Measurements from ENCODE around the gene PSMC1.

Gene PSMC1

GRCh38 chr14:90302529-90303303 lies 46.4 kb downstream of the PSMC1 start:
- DNase-seq, result no peak

DNA sequence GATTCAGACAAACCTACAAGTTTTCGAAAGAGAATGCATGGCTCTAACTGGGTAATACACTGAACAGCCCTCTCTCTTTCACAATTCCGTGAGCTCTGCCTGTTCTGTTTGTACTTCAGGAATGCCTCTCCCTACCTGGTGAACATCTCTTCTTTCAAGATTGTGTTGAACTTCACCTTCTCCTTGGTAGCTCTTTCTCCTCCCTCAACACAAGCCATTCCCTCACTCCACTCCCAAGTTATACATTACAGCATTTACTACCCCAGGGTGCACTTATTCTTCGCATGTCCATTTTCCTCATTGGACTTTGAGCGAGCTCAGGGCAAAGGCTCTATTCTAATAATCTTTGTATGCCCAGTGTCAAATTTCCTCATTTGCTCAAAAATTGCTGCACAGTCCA lies 47.1 kb downstream of the PSMC1 start:
- no peak for DNase-seq

GRCh38 chr14:90304502-90304901 lies 48.1 kb downstream of the PSMC1 start:
- DNase-seq, result no peak

GRCh38 chr14:90305176-90305601 lies 48.8 kb downstream of the PSMC1 start:
- DNase-seq, result no peak

DNA sequence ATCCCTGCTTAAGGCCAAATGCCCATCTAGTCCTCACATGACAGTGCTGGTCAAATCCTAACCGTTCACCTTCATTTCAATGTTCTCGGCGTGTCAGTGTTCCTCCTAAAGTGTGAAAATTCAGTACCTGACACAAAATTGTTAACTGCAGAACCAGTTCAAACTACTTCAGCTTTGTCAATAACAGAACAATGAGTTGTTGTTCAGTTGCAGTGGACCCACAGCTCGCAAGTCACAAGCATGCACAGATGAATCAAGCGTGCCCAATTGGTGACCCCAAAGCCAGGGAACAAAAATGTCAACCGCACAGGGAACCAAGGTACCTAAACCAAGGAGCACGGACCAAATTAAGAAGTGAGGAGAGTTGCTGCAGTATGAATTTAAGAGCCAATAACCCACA lies 52.2 kb downstream of the PSMC1 start:
- DNase-seq, result no peak

- DNase-seq, result peak in 1 of 2 donors; percentile 68
Observed at GRCh38 chr14:90317286-90317685, 60.9 kb downstream of the PSMC1 start.

DNA sequence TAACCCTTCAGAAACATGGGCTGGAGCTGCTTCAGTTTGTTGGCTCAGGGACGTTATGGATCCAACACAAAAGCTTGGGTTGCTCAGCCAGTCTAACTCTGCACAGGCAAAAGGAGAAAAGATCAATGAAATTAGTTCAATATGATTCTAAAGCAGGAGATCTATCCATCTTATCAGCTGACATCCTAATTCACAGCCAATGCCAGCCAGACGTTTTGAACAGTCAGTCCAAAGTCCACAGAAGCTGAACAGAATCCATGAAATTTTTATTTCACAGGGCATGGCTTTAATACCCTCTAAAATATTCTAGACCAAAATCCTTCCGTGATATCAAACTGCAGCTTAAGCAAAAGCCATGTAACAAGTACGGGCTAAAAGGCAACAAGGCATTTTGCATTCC lies 61.7 kb downstream of the PSMC1 start:
- no peak for DNase-seq

DNA sequence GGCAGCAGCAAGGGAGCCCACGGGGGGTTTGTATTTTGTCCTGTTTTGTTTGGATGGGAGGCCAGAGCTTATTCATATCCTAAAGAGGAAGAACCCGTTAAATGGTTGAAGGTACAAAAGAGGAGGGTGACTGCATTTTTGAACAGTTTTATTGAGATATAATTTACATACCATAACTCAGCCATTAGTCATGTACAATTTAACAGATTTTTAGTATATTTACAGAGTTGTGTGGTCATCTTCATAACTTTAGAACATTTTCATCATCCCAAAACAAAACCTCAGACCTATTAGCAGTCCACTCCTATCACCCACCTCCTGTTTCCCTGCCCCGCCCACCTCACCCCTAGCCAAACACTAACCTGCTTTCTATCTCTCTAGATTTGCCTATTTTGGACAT lies 62.8 kb downstream of the PSMC1 start:
- no peak for DNase-seq

GRCh38 chr14:90319634-90320541 lies 63.5 kb downstream of the PSMC1 start:
- no peak for DNase-seq

DNA sequence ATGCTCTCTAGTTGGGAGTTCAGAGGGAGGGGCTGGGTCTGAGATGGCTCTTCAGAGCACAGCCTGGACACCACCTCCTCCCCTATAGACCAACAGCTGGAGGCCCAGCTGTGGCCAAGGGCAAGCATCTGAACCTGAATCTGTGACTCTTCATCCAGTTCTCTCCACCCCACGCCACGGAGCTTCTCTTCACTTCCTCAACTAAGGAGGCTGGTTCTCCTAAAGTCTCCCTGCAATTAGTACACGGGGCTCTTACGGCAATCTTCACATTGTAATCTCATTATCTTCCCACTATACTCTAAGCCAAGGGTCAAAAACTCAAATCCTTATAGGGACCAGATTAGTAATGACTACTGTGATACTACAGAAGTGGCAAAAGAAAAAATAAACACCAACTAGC lies 65.5 kb downstream of the PSMC1 start:
- peak; percentile 49 to 59 for DNase-seq
